Measurements from ENCODE around the gene ABCG1.

DNA sequence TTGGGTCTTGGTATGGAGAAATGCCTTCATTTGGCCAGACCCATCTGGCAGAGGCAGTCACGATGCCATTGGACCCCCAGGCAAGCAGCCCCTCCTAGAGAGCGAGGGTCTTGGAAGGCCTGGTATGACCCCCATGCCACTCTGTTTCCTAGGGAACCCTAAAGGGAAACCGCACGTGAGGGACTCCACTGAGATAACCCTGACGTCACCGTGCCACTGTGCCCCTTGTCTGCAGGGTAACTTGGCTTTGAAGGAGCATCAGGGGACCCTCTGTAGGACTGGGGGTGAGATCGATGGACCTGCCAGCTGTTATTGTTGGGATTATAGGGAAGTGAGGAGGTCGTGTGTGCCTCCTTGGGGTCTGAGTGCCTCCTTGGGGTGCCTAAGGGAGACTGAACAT lies 34.5 kb downstream of the ABCG1 start:
- no peak for TF ChIP-seq SP1 (IDR thresholded peaks at IDR 0.05)
- TF ChIP-seq TARDBP (IDR thresholded peaks at IDR 0.05), result no peak
- no peak for TF ChIP-seq FOXM1 (IDR thresholded peaks at IDR 0.05; ENCODE audit: borderline replicate concordance)
- TF ChIP-seq, protein P1, sequence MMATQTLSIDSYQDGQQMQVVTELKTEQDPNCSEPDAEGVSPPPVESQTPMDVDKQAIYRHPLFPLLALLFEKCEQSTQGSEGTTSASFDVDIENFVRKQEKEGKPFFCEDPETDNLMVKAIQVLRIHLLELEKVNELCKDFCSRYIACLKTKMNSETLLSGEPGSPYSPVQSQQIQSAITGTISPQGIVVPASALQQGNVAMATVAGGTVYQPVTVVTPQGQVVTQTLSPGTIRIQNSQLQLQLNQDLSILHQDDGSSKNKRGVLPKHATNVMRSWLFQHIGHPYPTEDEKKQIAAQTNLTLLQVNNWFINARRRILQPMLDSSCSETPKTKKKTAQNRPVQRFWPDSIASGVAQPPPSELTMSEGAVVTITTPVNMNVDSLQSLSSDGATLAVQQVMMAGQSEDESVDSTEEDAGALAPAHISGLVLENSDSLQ (IDR thresholded peaks at IDR 0.05), result no peak
- no peak for TF ChIP-seq FOXA1 (IDR thresholded peaks at IDR 0.05)
- TF ChIP-seq NFRKB (IDR thresholded peaks at IDR 0.05), result no peak
- no peak for TF ChIP-seq ARNT (IDR thresholded peaks at IDR 0.05)
- no peak for TF ChIP-seq CTBP1 (IDR thresholded peaks at IDR 0.05; ENCODE audit: borderline replicate concordance)
- no peak for TF ChIP-seq ZNF384 (IDR thresholded peaks at IDR 0.05)
- no peak for TF ChIP-seq BHLHE40 (IDR thresholded peaks at IDR 0.05; ENCODE audit: borderline replicate concordance)
- no peak for TF ChIP-seq FOXK2 (IDR thresholded peaks at IDR 0.05)

All from HEK293T (cell line).